RPMI8226 (cell line): ENCODE data around the gene P2RX7.
A peak's percentile ranks its signal among the peaks of the same experiment; 100 is the strongest.
"Not testable (repeated sequence)": the region's sequence is repeated elsewhere in the genome, so short reads cannot be mapped to it uniquely, and the experiment has no call there.

ENCODE experiments used
- DNase-seq: peaks from one replicate; pipeline ENCODE4 v3.0.0-alpha.2; 2015

Gene P2RX7

GRCh38 chr12:121176826-121177529 lies 44.3 kb downstream of the P2RX7 start:
- no peak for DNase-seq

- no peak for DNase-seq
Observed at GRCh38 chr12:121181181-121181580, 48.5 kb downstream of the P2RX7 start.

GRCh38 chr12:121182222-121182893 lies 49.7 kb downstream of the P2RX7 start:
- DNase-seq, result no peak

- DNase-seq, result no peak
Observed at GRCh38 chr12:121184425-121184824, 51.7 kb downstream of the P2RX7 start.

GRCh38 chr12:121184984-121185889 lies 52.6 kb downstream of the P2RX7 start:
- no peak for DNase-seq

GRCh38 chr12:121186826-121187225 lies 54.1 kb downstream of the P2RX7 start:
- no peak for DNase-seq

GRCh38 chr12:121187501-121187900 lies 54.8 kb downstream of the P2RX7 start:
- DNase-seq, result no peak

- no peak for DNase-seq
Observed at GRCh38 chr12:121188227-121188626, 55.6 kb downstream of the P2RX7 start.

- DNase-seq, result no peak
Observed at GRCh38 chr12:121189131-121189530, 56.5 kb downstream of the P2RX7 start.

GRCh38 chr12:121189619-121190155 lies 57.0 kb downstream of the P2RX7 start:
- DNase-seq, result no peak

- DNase-seq, result no peak
Observed at GRCh38 chr12:121190523-121191031, 57.9 kb downstream of the P2RX7 start.

- no peak for DNase-seq
Observed at GRCh38 chr12:121191151-121191550, 58.5 kb downstream of the P2RX7 start.

GRCh38 chr12:121196902-121197301 lies 64.2 kb downstream of the P2RX7 start:
- no peak for DNase-seq

- DNase-seq, result no peak
Observed at GRCh38 chr12:121198949-121199348, 66.3 kb downstream of the P2RX7 start.

GRCh38 chr12:121201140-121201539 lies 68.5 kb downstream of the P2RX7 start:
- DNase-seq, result not testable (repeated sequence)

- DNase-seq, result no peak
Observed at GRCh38 chr12:121202407-121203355, 70.0 kb downstream of the P2RX7 start.

GRCh38 chr12:121203482-121203881 lies 70.8 kb downstream of the P2RX7 start:
- peak; percentile 48 for DNase-seq

- no peak for DNase-seq
Observed at GRCh38 chr12:121205491-121205890, 72.8 kb downstream of the P2RX7 start.

- DNase-seq, result not testable (repeated sequence)
Observed at GRCh38 chr12:121208571-121208970, 75.9 kb downstream of the P2RX7 start.

GRCh38 chr12:121209221-121209620 lies 76.5 kb downstream of the P2RX7 start:
- no peak for DNase-seq
